ENCODE results near the gene UBQLN1.

GRCh38 chr9:83670381-83670780 lies 37.4 kb downstream of the UBQLN1 start:
- TF ChIP-seq, protein P1, sequence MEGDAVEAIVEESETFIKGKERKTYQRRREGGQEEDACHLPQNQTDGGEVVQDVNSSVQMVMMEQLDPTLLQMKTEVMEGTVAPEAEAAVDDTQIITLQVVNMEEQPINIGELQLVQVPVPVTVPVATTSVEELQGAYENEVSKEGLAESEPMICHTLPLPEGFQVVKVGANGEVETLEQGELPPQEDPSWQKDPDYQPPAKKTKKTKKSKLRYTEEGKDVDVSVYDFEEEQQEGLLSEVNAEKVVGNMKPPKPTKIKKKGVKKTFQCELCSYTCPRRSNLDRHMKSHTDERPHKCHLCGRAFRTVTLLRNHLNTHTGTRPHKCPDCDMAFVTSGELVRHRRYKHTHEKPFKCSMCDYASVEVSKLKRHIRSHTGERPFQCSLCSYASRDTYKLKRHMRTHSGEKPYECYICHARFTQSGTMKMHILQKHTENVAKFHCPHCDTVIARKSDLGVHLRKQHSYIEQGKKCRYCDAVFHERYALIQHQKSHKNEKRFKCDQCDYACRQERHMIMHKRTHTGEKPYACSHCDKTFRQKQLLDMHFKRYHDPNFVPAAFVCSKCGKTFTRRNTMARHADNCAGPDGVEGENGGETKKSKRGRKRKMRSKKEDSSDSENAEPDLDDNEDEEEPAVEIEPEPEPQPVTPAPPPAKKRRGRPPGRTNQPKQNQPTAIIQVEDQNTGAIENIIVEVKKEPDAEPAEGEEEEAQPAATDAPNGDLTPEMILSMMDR (IDR thresholded peaks at IDR 0.05): no peak
- TF ChIP-seq POLR2A (IDR thresholded peaks at IDR 0.05): no peak

Data from testis (tissue), 2 donors.